PC-3 (cell line): ENCODE results near the gene MPP2.

Experiments used
- CTCF ChIP-seq: fragments of 300-600 bp; sonication (generic); conservative IDR thresholded peaks from 2 replicates; pipeline ENCODE4 v1.5.1; 2017; ENCODE audit warnings: antibody characterized with exemption, low read depth, mild to moderate bottlenecking, low read length
- EZH2phosphoT487 ChIP-seq: fragments of 300-600 bp; sonication (generic); IDR thresholded peaks from 2 replicates; pipeline ENCODE4 v1.6.1; 2018; ENCODE audit warnings: mild to moderate bottlenecking, antibody characterized with exemption, low read length, borderline replicate concordance

GRCh38 chr17:43920500-43921095 is 13.3 kb upstream of the MPP2 start:
- no peak for TF ChIP-seq CTCF
- no peak for TF ChIP-seq EZH2phosphoT487
